IPS DF 4.7 (cell line): ENCODE measurements around the gene R3HDM2.

Experiments
- DNase-seq: peaks from one replicate; pipeline ENCODE4 v3.0.0-alpha.2; 2013; ENCODE audit warnings: low spot score; ENCODE audit errors: extremely low read depth

R3HDM2 gene

DNA sequence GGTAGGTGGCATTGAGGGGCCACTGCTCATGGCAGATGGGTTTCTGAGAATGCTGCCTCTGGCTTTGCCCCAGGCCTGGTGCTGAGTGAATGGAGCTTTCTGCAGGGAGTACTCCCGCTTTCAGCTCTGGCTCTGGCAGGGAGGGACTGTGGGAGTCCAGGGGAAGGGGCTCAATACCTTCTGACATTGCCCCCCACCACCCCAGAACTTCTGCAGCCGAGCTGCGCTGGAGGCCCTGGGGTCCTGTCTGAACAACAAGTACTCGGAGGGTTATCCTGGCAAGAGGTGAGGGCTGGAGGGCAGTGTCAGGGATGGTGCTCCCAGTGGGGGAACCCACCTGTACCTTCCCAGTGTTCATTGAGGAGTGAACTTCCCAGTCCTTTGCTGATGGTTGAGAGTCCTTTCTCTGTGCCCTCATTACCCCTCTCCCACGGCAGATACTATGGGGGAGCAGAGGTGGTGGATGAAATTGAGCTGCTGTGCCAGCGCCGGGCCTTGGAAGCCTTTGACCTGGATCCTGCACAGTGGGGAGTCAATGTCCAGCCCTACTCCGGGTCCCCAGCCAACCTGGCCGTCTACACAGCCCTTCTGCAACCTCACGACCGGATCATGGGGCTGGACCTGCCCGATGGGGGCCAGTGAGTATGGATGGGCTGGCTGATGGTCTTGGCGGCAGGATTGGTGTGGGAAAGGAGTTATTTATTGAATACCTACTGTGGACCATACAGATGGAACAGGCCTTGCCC is 199.4 kb downstream of the R3HDM2 start:
- DNase-seq, result no peak

DNA sequence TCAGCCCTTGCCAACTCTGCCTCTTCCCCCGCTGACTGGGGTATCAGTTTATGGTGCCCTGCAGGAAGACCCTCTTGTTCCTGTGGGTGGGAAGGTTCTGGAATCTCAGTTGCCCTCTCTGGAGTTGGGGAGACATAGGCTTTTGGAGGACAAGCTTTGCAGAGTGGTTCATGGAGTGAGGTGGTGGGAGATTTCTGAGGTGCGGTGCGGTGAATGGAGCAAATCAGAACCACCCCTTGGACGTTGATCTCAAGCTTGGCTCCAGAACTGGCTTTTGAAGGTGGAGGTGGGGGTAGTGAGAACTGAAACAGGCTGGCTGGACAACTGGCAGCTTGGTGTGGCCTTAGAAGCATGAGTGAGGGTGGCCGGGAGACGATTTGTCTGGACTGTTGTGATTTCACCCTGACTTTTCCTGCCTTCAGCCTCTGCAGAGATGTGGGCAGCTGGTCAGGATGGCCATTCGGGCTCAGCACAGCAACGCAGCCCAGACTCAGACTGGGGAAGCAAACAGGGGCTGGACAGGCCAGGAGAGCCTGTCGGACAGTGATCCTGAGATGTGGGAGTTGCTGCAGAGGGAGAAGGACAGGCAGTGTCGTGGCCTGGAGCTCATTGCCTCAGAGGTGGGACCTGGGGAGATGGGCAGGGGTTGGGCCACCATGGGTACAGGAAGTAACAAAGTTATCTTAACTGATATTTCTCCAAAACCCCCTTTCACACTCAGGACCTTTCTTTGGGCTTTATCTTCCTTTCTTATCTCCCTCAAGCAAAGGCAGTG is 200.3 kb downstream of the R3HDM2 start:
- no peak for DNase-seq

GRCh38 chr12:57229634-57230380 is 201.0 kb downstream of the R3HDM2 start, which contains the start of gene SHMT2:
TSS of gene SHMT2 (plus strand) at chr12:57229711. CDS start at chr12:57229779, 68 bp downstream.
- peak; percentile 96 for DNase-seq

DNA sequence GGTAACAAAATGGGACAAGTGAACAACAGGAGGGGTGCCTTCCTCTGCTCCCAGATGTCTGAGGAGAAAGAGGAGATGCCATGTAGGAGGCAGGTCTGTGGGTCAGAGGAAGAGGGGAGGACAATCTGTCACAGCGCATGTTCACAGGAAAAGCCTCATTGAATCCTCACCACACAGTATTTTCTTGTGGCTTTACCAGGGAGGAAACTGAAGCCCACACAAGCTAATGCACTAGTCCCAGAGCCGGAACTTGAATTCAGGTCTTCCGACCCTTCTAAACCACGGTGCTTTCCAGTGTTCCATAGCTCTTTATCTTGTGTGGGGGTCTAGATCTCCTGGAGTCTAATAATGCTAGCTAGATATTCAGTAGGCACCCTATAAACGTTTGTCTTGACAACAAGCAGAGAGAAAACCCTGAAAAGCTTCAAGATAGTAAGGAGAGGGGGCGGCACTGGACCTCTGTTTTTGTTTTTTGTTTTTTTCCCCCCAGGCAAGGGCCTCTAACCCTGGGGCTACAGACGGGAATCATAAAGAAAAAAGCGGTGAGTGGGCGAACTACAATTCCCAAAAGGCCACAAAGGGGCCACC is 201.7 kb downstream of the R3HDM2 start:
- DNase-seq, result no peak

DNA sequence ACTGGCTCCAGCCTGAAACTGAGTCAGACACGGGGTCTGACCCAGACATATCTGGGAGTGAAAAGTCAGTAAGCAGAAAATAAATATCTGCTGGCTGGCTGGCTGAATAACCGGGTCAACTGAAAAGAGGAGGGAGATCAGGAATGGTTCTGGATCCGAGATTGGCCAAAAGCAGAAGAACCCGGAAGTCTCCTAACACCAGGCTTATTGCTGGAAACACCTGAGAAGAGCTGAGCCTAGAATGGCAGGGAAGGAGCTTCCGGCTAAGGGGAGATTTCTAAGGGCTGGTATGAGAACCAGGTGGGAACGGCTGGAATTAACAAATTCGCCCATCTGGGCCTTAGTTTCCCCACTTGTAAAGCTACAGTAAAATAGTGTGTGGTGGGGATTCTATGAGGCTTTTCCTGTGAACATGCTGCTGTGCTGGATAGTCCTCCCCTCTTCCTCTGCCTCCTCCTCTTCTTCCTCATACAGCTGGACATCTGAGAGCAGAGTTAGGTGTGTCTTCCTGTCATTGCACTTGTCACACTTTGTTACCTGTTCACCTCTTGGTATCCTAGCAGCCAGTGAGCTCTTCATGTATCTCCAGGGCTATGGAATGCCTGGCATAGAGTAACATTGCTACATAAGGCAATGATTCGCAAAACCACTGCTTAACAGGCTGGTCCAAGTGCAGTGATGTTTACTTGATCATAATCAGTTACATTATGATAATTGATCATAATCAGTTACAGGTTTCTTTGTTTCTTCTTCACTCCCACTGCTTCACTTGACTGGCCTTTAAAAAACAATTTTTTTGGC is 203.3 kb downstream of the R3HDM2 start:
- no peak for DNase-seq

DNA sequence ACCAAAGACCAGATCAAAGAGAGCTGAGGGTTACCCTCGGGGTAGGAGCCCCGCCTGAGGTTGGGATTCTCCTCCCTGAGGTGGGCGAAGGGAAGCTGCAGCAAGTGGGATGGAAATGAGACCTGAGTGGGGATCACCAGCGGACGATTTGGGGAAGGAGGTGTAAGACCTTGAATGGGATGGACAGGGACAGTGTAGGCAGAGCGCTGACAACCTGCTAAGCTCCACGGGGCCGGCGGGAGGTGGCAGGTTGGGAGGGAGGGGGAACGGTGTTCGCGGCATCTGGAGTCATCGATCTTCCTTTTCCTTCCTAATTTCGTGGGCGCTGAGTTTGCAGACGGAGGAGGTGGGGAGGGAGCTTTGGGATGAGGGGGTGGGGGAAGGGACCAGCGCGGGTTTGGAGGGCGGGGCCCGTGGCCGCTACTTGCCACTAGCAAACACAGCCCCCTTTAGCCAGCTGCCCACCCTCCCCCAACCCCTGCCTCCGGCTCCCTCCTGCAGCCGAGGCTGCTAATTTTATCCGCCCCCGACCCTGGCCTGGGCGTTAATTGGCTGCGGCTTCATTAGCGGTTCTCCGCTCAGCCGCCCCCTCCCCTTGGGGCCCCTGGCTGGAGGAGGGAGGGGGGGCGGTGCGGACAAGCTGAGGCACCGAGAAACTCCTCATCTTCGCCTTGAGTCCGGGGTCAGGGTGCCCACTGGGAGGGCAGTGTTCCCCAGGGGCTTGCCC is 204.1 kb downstream of the R3HDM2 start:
- DNase-seq, result no peak

DNA sequence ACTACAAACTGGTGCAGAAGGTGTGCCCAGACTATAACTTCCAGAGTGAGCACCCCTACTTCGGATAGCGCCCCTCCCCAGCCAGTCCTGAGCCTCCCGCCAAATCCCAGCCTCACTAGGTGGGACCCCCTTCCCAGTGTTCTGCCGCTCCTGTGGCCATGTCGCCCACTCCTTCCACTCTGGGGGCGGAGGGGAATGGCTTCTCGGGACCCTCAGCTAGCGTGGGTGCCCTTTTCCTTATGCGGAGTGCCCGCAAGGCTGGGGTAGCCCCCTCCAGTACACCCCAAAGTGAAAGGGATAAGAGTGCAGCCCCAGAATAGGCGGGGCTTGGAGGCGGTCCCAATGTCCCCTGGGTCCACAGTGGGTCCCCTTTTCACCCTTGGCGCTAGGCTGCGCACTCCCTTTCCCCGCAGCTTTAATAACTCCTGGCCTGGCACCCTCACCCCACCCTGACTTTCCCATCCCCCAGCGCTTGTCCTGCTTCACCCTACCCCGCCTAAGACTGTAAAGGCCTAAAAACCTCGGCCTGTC is 205.1 kb downstream of the R3HDM2 start:
- DNase-seq, result no peak

DNA sequence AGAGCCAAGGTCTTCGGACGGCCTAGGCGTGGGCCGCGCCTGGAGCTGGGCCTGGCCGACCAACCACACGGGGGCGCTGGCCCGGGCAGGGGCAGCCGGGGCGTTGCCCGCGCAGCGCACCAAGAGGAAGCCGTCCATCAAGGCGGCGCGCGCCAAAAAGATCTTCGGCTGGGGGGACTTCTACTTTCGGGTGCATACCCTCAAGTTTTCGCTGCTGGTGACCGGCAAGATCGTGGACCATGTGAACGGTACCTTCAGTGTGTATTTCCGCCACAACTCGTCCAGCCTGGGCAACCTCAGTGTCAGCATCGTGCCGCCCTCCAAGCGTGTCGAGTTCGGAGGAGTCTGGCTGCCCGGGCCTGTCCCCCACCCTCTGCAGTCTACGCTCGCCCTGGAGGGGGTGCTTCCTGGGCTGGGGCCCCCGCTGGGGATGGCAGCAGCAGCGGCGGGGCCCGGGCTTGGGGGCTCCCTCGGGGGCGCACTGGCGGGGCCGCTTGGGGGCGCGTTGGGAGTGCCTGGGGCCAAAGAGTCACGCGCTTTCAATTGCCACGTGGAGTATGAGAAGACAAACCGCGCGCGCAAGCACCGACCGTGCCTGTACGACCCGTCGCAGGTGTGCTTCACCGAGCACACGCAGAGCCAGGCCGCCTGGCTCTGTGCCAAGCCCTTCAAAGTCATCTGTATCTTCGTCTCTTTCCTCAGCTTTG is 205.7 kb downstream of the R3HDM2 start:
- no peak for DNase-seq

DNA sequence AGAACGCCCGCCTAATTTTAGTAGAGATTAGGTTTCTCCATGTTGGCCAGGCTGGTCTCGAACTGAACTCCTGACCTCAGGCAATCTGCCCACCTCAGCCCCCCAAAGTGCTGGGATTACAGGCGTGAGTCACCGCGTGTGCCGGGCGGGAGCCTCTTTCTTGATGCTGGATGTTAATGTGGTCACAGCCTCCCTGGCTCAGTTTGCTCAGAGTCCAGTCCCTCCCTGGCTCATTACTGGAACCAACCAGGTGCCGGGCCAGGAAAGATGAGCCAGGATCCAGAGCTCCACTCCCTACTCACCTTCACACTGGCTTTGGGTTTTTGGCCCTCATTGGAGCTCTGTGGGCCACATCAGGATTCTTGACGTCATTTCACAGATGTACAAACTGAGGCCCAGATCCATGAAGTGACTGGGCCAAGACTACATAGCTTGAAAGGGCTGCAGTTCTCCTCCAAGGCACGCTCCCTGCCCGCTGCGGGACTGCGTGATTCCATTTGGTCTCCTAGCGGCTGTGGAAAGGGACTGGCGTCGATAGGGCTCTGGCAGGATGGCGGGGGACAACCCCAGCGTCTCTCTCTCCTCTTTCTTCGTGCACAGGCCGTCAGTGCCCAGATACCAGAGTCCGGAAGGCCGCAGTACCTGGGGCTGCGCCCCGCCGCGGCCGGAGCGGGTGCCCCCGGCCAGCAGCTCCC is 206.4 kb downstream of the R3HDM2 start:
- no peak for DNase-seq

- no peak for DNase-seq
Measured at GRCh38 chr12:57223191-57224165, 207.4 kb downstream of the R3HDM2 start.

DNA sequence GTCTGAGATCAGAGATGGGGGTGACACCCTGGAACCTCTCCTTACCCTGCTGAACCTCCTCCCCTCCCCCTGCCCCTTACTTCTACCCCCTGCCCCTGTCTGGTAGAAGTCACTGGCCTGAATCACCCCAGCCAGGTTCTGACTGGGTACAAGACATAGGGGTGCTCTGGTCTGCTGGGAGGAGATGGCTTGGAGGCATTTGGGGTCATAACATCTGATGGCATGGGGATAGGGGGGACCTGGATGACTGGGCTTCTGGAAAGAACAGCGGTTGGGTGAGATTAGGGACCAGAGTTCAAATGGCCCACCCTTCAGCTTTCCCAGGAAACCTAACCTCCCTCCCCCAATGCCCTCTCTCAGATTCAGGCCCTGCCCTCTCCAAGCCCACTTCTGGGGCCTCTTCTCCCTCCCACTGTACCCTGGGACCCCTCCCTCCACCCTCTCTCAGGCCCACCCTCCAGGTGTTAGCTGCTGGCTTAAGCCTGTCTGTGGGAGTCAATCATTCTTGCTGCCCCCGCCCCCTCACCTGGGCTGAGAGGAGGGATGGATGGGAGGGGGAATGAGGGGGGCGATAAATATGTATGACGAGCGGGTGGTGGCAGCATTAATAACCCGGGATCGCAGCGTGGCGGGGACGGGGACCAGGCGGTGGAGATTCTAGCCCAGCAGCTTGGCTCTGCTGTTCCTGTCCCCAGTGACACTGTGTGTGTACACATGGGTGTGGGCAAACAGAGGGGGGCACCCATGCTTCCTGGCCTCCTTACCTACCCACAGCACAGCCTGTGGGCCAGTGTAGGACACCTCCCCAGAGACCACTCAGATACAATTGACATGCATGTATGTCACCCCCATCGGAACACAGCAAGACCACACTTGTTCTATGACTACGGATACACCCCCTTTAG is 208.3 kb downstream of the R3HDM2 start:
- DNase-seq, result no peak

DNA sequence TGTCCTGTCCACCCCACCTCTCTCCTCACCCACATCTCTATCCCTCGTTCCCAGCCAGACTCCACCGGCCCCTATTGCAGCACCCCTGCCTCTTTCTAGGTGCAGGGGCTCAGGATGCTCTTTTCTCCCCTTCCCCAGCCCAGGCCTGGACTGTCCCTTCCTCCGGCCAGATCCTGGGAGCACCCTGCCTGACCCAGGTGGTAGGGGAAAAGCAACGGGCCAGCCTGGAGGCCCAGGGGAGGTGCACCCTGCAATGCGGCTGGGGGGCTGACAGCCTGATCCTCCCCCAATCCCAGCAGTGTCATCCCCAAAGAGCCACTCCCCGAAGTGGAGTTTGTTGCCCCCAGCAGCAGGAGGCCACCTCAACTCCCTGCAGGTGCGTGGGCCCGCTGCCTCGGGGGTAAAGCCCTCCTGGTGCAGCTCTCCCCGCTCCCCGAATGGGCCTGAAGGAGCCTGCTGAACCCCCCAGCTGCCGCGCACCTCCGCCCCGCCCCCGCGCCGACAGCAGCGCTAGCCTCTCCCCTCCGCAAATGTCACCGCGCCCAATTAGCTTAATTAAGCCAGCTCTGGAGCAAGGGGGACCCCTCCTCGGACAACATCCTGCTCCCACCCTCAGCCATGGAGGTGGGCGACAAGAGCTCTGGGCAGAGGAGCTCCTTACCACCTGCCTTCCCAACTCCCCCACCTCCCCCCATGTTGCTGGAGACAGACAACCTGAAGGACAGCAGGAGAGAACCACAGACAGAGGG is 209.5 kb downstream of the R3HDM2 start:
- no peak for DNase-seq

- DNase-seq, result no peak
Measured at GRCh38 chr12:57220770-57221168, 210.1 kb downstream of the R3HDM2 start.

DNA sequence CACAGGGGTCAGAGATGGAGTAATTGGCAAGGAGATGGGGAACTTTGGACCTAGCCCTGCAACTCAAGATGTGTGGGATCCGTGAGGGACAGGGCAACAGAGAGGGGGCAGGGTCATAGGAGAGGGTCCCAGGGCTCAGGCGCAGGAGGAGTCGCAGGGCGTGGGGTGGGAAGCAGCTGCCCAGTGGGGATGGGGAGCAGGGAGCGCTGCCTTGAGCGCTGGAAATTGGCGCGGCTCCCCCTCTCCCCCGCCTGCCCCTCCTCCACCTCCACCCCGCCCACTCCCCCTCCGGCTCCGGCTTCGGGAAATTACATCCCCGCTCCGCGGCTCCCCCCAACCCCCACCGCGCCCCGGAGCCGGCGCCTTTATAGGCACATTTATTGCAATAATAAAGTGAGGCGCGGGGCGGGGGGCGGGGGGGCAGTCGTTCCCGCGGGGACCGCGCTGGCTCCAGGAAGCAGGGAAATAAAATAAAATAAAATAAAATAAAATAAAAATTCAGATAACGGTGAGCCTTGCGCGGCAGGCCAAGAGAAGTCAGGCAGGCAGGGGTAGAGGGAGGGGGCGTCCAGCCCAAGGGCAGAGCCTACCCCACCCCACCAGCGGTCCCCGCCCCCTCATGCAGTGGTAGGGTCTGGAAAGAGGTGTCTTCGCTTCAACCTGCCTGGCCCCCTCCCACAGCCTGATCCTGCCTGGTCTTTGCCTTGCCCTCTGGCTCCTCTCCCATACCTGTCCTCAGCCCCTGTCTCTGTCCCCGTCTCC is 210.7 kb downstream of the R3HDM2 start:
- DNase-seq, result no peak
